ENCODE data around the gene PCDH18.
"Not testable (repeated sequence)": the region's sequence is repeated elsewhere in the genome, so short reads cannot be mapped to it uniquely, and the experiment has no call there.

Gene PCDH18

DNA sequence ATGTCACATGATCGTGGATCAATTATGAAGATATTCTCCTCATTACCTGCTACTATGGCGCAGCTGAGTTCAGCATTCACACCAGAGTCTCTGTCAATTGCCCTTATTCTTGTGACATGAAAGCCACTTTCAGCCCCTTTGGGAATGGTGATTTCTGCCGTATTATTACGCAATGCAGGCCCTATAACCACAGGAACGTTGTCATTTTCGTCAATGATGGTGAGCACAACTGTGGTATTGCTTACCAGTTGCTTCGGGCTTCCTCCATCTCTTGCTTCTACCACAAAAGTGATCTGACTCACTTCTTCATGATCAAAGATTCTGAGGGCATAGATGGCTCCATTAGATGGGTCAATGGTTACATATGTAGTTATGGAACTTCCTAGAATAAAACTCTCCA lies 2.1 kb downstream of the PCDH18 start:
- no peak for DNase-seq

DNA sequence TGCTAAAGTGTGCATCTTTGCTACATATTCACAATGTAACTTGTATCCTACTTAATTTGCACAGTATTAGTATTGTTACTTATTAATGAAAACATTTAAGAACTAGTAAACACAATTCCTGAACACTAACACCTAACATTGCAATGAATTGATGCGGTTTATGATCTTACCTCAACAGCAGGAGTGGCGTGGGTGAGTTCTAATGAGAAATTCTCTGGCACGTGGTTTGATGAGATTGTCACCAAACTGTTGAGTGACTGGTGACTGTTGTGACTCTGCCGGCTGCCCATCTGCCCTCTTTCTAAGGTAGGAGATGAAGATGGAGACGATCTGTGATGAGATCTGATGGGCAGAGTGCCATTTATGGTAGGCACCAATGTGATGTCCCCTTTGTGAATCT lies 2.9 kb downstream of the PCDH18 start:
- DNase-seq, result no peak

DNA sequence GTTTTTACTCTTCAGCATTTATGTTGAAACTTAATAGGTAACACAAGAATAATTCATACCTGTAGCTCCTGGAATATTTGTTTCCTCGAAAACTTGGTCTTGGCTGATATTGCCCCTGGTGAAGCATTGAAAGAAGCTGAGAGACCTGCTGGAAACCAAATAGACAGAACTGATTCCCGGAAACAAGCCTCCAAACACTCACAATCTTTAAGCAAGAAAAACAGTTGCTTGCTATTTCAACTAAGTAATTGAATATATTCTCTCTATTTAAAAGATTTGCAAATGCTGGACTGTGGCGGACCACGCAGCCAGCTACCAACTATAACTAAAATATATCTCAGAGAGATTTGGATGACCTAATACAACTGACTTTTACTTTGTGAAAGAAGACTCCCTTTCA lies 3.6 kb downstream of the PCDH18 start:
- DNase-seq, result no peak

DNA sequence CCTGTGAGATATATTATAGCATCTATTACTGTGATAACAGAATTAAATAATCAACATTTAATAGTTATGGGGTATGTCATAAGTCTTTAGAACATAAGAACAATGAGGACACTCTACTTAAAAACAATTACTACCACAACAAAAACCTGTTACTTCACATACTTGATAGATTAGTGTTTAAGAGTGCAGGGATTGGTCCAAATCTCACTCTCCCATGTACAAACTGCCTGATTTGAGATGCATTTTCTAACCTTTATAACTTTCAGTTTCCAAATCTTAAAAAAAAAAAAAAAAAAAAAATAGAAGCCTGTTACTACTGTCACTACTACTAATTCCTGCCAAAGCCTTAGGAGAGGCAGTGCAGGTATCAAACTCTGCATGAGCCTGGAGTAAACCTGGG lies 5.6 kb downstream of the PCDH18 start:
- DNase-seq, result no peak

DNA sequence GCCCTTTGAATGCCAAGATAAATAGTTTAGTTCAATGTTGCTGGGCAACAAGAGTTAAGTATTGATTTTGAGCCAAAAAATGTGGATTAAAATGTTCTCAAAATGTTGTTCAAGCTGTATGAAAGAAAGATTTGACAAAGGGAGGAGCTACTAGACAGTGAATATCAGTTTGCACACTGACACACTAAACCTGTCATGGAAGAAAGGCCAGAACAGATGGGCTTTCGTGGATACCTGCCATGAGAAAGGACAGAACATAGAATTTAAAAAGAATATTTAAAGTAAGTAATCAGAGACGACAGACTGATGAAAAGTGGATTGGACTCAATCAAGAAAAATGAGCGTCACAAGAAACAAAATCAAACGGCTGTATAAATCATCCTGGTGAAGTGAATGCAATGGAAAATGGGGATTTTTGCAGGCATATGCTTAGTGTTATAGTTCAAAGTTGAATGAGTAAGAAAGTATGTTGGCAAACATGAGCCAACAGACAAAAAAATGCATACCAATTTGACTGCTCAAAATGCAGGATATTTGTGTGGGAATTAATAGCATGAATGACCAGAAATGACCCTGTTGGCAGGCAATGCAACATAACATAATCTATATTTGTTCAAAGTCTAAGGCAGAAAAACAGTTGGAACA lies 7.4 kb downstream of the PCDH18 start:
- DNase-seq, result no peak

DNA sequence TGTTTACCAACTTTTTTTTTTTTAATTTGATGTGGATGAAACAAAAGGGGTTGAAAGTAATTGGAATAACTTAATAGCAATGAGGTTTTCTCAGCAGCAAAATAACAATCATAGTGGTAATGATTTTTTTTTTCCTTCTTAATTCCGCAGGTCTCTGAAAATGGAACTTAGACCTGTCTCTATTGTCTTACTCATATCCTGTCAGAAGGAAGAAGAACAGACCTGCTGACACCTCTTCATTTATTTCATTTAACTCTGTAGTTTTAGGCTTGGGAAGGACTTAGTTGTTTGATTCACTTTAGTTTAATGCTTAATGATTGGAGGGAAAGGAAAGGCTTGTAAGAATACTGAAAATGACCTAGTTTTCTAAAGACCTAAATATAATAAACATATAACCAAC lies 9.0 kb downstream of the PCDH18 start:
- DNase-seq, result no peak

DNA sequence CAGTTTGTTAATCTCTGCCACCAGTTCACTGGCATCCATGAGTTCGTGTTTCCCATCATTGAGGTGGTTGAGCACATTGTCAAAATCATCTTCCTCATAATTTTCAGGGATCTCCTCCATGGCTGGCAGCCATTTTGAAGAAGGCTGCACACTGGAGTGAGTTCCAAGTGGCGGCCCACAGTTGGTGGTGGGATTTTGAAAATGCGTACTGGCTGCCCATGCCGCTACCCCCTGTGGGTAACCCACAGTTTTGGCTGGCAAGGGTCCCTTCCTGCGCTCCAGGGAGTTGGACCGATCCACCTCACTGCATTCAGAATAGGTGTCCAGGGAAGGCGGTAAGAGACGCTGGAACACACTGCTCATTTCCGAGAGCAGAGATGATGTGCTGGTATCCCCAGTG lies 11.2 kb downstream of the PCDH18 start:
- no peak for DNase-seq

DNA sequence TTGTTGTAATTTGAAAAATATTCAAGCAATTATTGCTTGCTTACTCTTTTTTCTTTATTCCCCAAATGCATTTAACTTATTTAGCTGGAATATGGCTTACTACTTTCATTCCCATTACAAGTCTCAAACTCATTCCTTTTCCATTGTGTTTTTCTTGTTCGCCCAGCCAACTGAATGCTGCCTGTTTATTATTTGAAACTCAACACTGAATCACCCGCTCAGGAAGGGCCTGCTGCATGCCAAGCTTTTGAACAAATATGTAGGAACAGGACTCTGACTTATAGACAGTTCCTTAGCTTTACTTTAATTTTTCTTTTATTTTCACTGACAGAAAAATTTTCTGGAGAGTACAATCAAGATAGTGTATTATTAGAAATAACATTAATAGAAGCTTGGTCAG lies 12.9 kb downstream of the PCDH18 start:
- DNase-seq, result no peak

DNA sequence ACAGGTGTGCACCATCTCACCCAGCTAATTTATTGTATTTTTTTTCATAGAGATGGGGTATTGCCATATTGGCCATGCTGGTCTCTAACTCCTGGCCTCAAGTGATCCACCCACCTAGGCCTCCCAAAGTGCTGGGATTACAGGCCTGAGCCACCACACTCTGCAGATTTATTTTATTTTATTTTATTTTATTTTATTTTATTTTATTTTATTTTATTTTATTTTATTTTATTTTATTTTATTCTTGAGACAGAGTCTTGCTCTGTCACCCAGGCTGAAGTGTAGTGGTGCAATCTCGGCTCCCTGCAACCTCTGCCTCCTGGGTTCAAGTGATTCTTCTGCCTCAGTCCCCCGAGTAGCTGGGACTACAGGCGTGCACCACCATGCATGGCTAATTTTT lies 15.0 kb downstream of the PCDH18 start:
- DNase-seq, result not testable (repeated sequence)

DNA sequence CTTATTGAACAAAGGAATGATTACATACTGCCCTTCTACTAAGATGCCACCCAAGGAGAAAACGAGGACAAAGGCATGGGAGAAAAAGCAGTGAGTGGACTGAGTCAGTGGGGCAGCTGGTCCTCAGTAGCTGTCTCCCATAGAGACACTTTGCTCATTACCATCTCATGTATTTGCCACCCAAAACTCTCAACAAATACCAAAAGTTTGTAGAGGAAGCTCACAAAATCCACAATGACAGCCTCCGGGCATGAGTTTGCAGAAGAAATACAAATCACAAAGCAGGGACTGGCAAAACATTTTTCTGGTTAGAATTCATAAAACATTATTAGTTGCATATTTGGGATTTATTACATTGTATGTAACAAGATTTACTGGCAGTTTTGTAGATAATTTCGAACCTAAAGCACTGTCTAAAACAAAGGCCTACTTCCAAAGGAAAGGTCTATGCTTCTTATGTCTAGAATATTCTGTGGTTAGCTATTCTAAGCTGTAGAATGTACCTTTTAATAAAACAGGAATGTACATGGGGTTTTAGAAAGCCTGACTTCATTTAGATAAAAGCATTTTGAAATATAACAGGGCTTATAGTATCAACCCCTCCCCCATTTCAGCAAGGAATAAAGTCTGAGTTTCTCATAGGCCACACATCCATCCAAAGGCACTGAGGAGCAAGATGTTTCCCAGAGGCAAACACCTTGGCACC lies 17.7 kb downstream of the PCDH18 start:
- DNase-seq, result no peak

DNA sequence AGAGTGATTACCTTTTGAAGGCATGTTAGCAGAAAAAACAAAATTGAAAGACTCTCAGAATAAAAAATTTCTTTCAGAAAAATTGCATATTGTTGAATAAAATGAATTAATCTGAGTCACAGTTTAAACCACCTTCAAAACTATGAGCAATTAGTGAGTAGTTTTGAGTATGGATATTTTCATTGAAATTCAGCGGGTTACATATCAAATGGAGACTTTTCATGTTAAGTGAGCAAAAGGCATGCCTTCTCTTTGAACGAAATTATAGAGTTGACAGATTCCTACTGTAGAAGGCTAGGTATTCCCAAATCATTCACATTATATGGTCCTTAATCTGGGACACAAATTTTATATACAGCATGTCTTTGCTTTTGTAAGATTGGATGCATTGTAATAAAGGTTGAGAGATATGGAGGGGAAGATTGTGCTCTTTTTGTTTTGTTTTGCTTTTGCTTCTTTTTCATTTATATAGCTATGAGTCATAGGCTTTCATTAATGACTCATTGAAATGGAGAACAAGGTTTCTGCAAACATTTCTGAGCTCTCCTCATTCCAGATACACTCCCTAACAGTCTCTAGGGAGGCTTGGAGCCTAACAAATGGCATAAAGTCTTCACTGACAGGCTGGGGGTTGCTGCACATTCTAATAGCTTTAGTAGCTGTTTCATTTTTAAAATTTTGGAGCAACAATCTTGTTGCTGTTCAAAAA lies 21.6 kb downstream of the PCDH18 start:
- DNase-seq, result no peak

DNA sequence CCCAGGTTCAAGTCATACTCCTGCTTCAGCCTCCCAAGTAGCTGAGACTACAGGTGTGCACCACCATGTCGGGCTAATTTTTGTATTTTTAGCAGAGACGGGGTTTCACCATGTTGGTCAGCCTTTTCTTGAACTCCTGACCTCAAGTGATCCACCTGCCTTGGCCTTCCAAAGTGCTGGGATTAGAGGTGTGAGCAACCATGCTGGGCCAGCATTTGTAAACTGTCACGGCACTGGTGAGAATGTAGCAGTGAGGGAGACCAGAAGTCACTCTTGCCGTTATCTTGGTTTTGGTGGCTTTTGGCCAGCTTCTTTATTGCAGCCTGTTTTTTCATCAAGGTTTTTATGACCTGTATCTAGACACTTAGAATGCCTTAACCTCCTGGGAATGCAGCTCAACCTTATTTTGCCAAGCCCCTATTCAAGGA lies 22.4 kb downstream of the PCDH18 start:
- no peak for DNase-seq

DNA sequence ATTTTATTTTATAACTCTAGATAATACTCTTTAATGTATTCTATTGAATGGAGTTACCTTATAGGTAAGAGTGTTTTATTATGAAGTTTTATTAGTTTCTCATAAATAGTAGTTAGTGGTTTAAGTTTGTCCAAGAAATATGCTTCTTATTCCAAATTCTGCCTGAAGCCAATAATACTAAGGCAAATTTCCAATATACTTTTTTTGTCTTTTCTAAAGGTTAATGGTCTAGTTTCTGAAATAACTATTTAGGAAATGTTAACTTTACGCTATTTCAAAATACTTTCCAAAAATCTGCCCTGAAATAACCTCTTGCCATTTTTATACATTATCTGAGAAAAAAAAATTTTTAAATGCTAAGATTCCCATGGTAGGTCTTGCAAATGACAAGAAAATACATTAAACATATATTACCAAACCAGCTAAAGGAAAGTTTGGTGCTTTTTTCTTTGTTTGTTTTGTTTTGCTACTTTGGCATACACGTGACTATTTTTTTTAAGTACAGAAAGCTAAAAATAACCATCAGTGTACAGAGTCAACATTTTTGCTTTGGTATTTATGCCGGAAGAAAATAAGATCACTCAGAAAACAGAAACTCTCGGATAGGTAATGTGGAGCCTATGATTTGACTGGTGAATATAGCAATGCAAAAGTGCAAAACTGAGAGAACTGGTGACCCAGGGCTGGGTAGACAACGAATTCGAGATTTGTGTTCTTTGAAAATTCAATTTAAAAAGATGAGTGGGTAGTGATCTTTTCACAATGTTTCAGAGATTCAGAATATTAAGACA lies 29.8 kb downstream of the PCDH18 start:
- DNase-seq, result no peak

DNA sequence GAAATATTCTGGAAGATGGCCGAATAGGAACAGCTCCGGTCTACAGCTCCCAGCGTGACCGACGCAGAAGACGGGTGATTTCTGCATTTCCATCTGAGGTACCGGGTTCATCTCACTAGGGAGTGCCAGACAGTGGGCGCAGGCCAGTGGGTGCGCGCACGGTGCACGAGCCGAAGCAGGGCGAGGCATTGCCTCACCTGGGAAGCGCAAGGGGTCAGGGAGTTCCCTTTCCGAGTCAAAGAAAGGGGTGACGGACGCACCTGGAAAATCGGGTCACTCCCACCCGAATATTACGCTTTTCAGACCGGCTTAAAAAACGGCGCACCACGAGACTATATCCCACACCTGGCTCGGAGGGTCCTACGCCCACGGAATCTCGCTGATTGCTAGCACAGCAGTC lies 36.0 kb downstream of the PCDH18 start:
- not testable (repeated sequence) for DNase-seq

DNA sequence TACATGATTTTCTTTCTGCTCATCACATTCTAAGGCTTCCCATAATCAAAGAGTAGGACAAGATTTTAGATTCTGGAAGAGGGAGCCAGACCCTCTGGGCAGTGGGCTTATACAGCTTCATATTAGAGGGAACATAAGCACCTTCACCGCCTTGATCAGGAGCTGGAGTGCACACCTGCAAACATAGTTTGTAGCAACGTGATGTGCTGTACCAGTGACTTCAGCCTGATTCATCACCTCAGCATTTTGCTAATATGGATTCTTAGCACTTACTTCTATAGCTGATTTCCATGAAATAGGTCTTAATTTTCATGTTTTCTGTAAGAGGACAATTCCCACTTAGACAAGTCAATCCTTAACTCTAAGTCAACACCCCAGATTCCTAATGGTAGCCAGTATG lies 36.7 kb downstream of the PCDH18 start:
- DNase-seq, result no peak

DNA sequence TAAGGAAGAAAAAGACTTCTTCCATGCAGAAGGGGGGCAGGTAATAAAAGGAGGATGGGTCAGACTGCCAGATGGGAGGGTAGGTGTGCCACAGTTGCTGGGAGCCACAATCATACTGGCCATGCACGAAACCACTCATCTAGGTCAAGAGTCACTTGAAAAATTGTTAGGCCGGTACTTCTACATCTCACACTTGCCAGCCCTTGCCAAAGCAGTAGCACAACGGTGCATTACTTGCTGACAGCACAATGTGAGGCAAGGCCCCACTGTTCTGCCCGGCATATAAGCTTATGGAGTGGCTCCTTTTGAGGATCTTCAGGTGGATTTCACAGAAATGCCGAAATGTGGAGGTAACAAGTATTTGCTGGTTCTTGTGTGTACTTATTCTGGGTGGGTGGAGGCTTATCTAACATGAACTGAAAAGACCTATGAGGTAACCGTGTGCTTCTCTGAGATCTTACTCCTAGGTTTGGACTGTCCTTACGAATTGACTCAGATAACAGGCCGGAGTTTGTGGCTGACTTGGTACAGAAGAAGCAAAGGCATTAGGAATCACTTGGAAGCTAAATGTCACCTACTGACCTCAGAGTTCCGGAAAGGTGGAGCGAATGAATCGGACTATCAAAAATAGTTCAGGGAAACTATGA lies 48.9 kb downstream of the PCDH18 start:
- not testable (repeated sequence) for DNase-seq

DNA sequence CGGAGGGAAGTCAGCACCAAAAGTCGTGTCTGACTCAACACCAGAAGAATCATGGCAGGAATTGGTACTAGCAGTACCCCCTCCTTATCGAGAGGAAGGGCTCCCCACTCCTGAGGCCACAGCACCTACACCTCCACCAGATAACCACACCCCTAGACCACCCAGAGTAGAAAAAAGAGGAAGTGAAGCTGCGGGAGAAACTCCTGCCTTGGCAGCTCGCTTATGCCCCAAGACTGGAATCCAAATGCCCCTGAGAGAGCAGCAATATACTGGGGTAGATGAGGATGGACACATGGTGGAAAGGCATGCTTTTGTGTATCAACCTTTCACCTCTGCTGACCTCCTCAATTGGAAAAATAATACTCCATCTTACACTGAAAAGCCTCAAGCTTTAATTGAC lies 52.6 kb downstream of the PCDH18 start:
- DNase-seq, result not testable (repeated sequence)

DNA sequence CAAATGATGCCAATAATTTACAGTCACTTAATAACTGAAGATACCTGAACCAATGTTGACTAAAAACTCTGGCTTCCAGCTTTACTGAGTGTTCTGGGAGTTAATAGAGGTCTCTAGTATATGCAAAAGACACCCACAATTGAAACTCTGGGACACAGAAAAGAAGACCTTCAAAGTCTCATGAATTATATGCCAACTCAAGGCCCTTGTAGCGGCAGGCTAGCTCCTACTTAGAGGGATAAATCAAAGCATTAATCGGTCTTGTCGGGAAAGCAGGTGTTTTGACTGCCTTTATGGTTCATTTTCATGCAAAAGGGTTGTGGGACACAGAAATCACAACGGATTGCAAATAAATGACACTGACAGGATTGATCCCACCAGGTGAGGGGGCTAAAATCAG lies 55.9 kb downstream of the PCDH18 start:
- no peak for DNase-seq

DNA sequence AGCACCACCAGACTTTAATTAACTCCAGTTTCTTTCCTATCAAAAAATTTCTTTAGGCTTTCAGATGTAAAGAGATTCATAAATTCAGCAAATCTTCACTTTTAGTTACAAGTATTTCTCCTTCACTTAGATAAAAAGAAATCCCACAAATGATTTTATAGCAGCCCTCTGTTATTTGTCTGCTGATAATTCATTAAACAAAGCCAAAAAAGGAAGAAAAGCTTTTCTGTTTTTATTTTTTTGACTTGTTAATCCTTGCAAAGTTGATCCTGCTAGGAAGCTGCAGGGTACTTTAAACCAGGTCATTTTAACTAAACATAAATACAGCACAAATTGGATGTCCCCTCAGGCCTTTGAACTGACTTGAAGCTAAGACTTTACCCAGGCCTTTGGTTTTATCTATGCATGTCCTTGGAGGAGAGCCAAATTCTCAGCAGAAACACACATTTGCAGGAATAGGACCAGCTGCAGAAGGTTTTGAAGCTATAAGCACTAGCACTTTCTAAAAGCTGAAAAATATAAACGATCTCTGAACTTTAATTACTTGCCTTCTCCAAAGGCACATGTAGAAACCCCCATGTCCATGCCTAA lies 57.5 kb downstream of the PCDH18 start:
- DNase-seq, result no peak

DNA sequence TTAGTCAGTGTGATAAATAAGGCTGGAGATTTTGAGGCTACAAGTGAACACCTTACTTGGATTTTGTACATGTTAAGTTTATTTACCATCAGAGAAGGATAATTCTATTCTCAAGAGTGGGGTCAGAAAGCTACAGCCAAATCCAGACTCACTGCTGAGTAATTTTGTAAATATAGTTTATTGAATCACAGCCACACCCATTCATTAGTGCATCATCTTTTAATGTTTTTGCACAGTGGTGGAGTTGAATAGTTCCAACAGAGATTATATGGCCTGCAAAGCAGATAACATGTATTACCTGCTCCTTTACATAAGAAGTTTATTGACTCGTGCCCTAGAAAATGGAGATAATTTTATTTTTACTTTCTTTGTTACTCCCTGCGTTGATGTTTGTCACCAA lies 60.4 kb downstream of the PCDH18 start:
- DNase-seq, result no peak

DNA sequence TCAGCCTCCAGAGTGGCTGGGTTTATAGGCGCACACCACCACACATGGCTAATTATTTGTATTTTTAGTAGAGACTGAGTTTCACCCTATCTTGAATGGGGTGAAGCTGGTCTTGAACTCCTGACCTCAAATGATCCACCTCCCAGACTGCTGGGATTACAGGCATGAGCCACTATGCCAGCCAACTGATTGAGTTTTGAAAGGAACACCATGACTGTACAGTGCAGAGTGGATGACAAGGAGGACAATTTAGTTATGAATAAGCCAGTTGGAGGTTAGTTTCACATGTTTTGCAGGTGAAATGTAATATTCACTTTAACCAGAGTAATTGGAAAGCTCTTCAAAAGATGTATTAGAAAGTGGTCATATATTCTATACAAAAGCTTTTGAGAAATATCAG lies 60.8 kb downstream of the PCDH18 start:
- no peak for DNase-seq

DNA sequence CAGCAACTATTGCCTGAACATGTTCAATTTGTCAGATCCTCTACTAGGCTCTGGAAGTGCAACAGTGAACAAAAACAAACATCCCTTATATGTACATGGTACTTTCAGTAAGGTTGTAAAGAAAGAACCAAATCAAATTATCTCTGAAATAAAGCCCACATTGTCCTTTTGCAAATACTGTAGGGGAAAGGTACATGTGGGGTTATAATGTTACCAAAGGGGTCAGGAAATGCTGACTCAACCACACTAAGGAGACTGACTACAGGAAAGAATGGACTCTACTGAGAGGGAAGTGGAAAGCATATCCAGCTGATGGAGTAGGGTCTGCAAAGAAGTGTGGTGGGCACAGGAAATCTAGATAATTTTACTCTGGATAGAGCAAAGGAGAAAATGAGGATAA lies 61.5 kb downstream of the PCDH18 start:
- no peak for DNase-seq

Measured in activated CD4-positive, alpha-beta T cell treated with anti-CD3 and anti-CD28 coated beads, Interleukin-2, amount 50 U/mL, for 1 hour (primary cell).